ENCODE results near the gene DCUN1D2.
"Not testable (repeated sequence)": the region's sequence is repeated elsewhere in the genome, so short reads cannot be mapped to it uniquely, and the experiment has no call there.

DCUN1D2 gene

GRCh38 chr13:113468472-113469201, 21.9 kb downstream of the DCUN1D2 start:
- FAIRE-seq (no peak), DNase-seq (ENCODE audit: insufficient read length, low spot score) (no peak)

GRCh38 chr13:113468029-113468428, 22.5 kb downstream of the DCUN1D2 start:
- DNase-seq (ENCODE audit: insufficient read length, low spot score) (no peak), FAIRE-seq (no peak)

DNA sequence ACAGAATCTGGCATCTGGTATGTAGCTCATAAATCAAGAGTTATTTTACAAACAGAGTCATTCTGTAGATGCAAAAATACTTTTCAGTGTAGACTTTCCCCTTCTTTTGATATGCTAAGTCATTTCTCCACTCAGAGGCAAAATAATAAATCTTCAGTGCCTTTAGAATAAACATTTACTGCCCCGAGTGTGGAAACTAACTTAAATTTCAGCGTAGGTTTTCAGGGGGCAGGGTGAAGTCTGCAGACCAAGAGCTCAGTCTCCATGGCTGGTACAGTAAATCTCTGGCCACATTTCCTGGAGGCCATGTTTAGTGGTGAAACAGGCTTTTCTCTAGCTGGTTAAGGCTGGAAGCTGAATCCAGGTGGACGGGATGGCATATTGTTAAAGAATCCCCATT, 24.1 kb downstream of the DCUN1D2 start:
- no peak for FAIRE-seq
- no peak for DNase-seq (ENCODE audit: insufficient read length, low spot score)

- DNase-seq (ENCODE audit: insufficient read length, low spot score) (no peak), FAIRE-seq (no peak)
These were observed 25.2 kb downstream of the DCUN1D2 start for GRCh38 chr13:113465300-113465699.

GRCh38 chr13:113464476-113464875, 26.0 kb downstream of the DCUN1D2 start:
- no peak for FAIRE-seq
- no peak for DNase-seq (ENCODE audit: insufficient read length, low spot score)

- DNase-seq (ENCODE audit: insufficient read length, low spot score) (no peak), FAIRE-seq (no peak)
These were observed 29.3 kb downstream of the DCUN1D2 start for GRCh38 chr13:113461022-113461751.

- FAIRE-seq (no peak), DNase-seq (ENCODE audit: insufficient read length, low spot score) (no peak)
These were observed 29.9 kb downstream of the DCUN1D2 start for GRCh38 chr13:113460599-113460998.

DNA sequence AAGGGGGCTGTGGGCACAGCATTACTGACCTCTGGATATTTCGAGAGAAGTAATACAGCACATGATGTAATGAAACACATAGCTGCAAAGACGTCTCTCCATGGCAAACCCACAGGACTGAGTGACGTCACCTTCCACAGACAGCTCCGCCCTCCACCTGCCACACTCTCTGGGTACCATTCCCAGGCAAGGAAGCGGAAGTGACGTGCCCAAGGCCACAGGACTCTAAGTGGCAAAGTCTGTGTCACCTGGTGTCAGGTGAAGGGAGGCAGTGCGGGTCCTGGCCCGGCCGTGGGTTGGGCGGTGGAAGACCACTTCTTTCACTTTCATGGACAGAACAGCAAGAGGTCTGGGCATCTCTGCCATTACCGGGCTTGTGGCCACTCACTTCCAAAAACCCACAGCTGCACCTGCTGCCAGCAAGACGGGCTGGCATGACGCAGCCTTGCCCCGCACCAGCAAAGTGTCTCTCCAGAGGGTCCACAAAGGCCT, 30.4 kb downstream of the DCUN1D2 start:
- FAIRE-seq, result no peak

GRCh38 chr13:113458253-113459065, 32.1 kb downstream of the DCUN1D2 start:
- FAIRE-seq, result no peak
- peak; percentile 19 for DNase-seq (ENCODE audit: insufficient read length, low spot score)

More for the DNA sequence above, 30.4 kb downstream of the DCUN1D2 start:
- no peak for DNase-seq (ENCODE audit: insufficient read length, low spot score)

DNA sequence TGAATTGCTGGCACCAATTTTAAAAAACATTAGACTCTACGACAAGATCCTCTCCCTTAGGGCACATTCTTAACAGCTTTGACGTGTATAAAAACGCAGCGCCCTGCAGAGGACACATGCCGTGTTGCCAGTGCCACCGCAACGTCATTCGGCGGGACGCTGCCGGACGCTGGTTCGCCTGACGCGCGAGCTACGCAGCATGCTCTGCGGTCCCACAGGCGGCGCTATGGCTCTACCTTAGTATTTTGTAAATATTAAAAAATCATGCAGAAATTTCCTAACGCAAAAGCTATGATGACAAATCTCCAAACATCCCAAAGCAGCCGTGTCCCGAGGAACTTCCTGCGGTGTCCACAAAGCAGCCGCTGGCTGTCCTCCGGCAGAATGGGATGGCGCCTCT, 33.0 kb downstream of the DCUN1D2 start:
- no peak for FAIRE-seq
- DNase-seq (ENCODE audit: insufficient read length, low spot score), result no peak

GRCh38 chr13:113456116-113456702, 34.3 kb downstream of the DCUN1D2 start:
- FAIRE-seq, result no peak
- DNase-seq (ENCODE audit: insufficient read length, low spot score), result no peak

DNA sequence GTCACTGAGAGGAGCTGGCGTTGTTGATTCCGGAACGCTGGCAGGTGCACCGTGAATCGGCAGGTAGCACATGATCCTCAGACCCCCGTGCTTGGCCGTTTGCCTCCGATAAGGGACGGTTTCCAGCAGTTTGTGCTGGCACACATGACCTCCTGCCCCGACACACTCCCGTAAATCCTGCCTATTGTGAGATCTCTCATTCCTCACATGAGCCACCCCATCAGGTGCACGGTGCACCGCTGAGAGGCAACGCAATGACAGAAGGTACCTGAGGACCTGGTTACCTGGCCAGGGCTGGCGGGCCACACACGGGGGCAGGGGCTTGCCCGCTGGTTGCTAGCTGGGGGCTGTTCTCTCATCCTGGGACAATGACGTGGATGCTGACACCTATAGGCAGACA, 35.1 kb downstream of the DCUN1D2 start:
- no peak for FAIRE-seq

GRCh38 chr13:113454936-113455335, 35.6 kb downstream of the DCUN1D2 start:
- DNase-seq (ENCODE audit: insufficient read length, low spot score) (no peak), FAIRE-seq (no peak)

More for the DNA sequence above, 35.1 kb downstream of the DCUN1D2 start:
- DNase-seq (ENCODE audit: insufficient read length, low spot score), result no peak

GRCh38 chr13:113452942-113453901, 37.3 kb downstream of the DCUN1D2 start, which contains the start of gene ADPRHL1:
ADPRHL1 (minus strand) TSS chr13:113453488; CDS start chr13:113453437, 51 bp downstream.
- no peak for DNase-seq (ENCODE audit: insufficient read length, low spot score)
- no peak for FAIRE-seq

GRCh38 chr13:113452466-113452865, 38.0 kb downstream of the DCUN1D2 start:
- DNase-seq (ENCODE audit: insufficient read length, low spot score) (no peak), FAIRE-seq (no peak)

DNA sequence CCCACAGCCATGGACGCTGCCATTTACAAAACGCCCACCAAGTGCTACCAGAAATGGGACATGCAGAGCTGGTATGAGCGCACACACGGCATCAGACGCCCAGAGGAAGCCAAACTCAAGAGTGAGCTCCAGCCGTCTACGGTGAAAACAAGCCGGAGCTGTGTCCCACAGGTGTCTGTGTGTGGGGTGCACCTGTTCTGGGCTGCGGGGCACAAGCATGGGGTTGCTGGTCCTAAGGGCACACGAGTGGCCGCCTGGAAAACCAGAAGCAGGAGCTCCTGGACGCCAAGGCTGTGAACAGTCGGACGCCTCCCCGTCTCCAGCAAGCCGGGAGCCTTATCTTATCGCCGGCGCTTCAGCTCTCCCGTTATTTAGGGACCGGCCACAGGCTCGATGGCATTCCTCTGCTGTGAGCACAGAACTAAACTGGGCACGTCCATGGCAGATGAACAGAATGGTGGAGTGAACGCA, 38.5 kb downstream of the DCUN1D2 start:
- FAIRE-seq, result no peak

GRCh38 chr13:113450861-113451620, 39.5 kb downstream of the DCUN1D2 start:
- DNase-seq (ENCODE audit: insufficient read length, low spot score); FAIRE-seq: not testable (repeated sequence)

More for the DNA sequence above, 38.5 kb downstream of the DCUN1D2 start:
- DNase-seq (ENCODE audit: insufficient read length, low spot score), result no peak

DNA sequence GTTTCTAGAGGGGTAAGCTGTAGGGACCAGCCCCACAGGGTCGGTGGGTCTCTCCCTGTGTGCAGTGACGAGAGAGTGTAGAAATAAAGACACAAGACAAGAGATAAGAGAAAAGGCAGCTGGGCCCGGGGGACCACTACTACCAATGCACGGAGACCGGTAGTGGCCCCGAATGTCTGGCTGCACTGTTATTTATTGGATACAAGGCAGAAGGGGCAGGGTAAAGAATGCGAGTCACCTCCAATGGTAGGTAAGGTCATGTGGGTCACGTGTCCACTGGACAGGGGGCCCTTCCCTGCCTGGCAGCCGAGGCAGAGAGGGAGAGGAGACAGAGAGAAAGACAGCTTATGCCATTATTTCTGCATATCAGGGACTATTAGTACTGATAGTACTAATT, 40.2 kb downstream of the DCUN1D2 start:
- FAIRE-seq; DNase-seq (ENCODE audit: insufficient read length, low spot score): not testable (repeated sequence)
